BE2C (cell line): ENCODE results near the gene IFI27.
"Not testable (repeated sequence)": the region's sequence is repeated elsewhere in the genome, so short reads cannot be mapped to it uniquely, and the experiment has no call there.

Experiments
- DNase-seq: peaks from one replicate; pipeline ENCODE4 v3.0.0-alpha.2; 2020
- H3K27me3 ChIP-seq: fragments of 250-450 bp; sonication (Bioruptor Pico); 2 replicates; pipeline ENCODE4 v1.5.1; 2020; ENCODE audit warnings: mild to moderate bottlenecking
- H3K36me3 ChIP-seq: fragments of 250-450 bp; sonication (Bioruptor Pico); 2 replicates; pipeline ENCODE4 v1.5.1; 2020; ENCODE audit warnings: mild to moderate bottlenecking
- H3K4me1 ChIP-seq: fragments of 250-450 bp; sonication (Bioruptor Pico); 2 replicates; pipeline ENCODE4 v1.5.1; 2020
- H3K4me3 ChIP-seq: 2 replicates; pipeline ENCODE4 v1.5.1; 2011; ENCODE audit warnings: low read depth, low read length
- H3K9me3 ChIP-seq: fragments of 250-450 bp; sonication (Bioruptor Pico); 2 replicates; pipeline ENCODE4 v1.5.1; 2020
- CTCF ChIP-seq: IDR thresholded peaks from 2 replicates; pipeline ENCODE4 v1.5.1; 2012; ENCODE audit warnings: mild to moderate bottlenecking, low read depth, low read length

The IFI27 gene

GRCh38 chr14:94143711-94144110, 33.2 kb downstream of the IFI27 start:
- DNase-seq, result no peak
- H3K4me1 ChIP-seq, result no peaks in the 10 kb centered on the region
- no peak overlapping the region for H3K4me3 ChIP-seq
- no peaks in the 10 kb centered on the region for H3K36me3 ChIP-seq
- H3K9me3 ChIP-seq, result no peaks in the 10 kb centered on the region
- no peaks in the 10 kb centered on the region for H3K27me3 ChIP-seq
- TF ChIP-seq CTCF, result no peak

GRCh38 chr14:94144765-94145164, 34.2 kb downstream of the IFI27 start:
- H3K27me3 ChIP-seq, result no peaks in the 10 kb centered on the region
- H3K9me3 ChIP-seq, result no peaks in the 10 kb centered on the region
- no peak for TF ChIP-seq CTCF
- H3K36me3 ChIP-seq, result no peaks in the 10 kb centered on the region
- no peak for DNase-seq
- no peak overlapping the region for H3K4me3 ChIP-seq
- no peaks in the 10 kb centered on the region for H3K4me1 ChIP-seq

- Histone ChIP-seq H3K9me3 (no peaks in the 10 kb centered on the region), H3K4me3 (no peak overlapping the region), H3K4me1 (no peaks in the 10 kb centered on the region), H3K27me3 (no peaks in the 10 kb centered on the region), H3K36me3 (no peaks in the 10 kb centered on the region)
- no peak for DNase-seq
- TF ChIP-seq CTCF, result no peak
Observed at GRCh38 chr14:94145902-94146527, 35.5 kb downstream of the IFI27 start.

- Histone ChIP-seq H3K36me3 (no peaks in the 10 kb centered on the region), H3K4me3 (no peak overlapping the region), H3K27me3 (no peaks in the 10 kb centered on the region), H3K9me3 (no peaks in the 10 kb centered on the region; the same call in 1 of the 2 replicates), H3K4me1 (no peaks in the 10 kb centered on the region)
- TF ChIP-seq CTCF, result no peak
- DNase-seq, result no peak
Observed at GRCh38 chr14:94152676-94153075, 42.1 kb downstream of the IFI27 start.

- no peaks in the 10 kb centered on the region for H3K36me3 ChIP-seq
- no peak for TF ChIP-seq CTCF
- no peaks in the 10 kb centered on the region; the same call in 1 of the 2 replicates for H3K9me3 ChIP-seq
- DNase-seq, result no peak
- peaks cover 7% of the 10 kb centered on the region for H3K27me3 ChIP-seq
- no peaks in the 10 kb centered on the region for H3K4me1 ChIP-seq
- H3K4me3 ChIP-seq, result no peak overlapping the region
Observed at GRCh38 chr14:94153750-94154342, 43.3 kb downstream of the IFI27 start.

- DNase-seq, H3K4me3 ChIP-seq, H3K27me3 ChIP-seq, H3K36me3 ChIP-seq, H3K9me3 ChIP-seq, H3K4me1 ChIP-seq: not testable (repeated sequence)
Observed at GRCh38 chr14:94156143-94156542, 45.6 kb downstream of the IFI27 start.

- TF ChIP-seq CTCF, result no peak
- no peaks in the 10 kb centered on the region for H3K36me3 ChIP-seq
- no peak overlapping the region for H3K4me3 ChIP-seq
- no peaks in the 10 kb centered on the region for H3K4me1 ChIP-seq
- peaks cover 7% of the 10 kb centered on the region for H3K27me3 ChIP-seq
- DNase-seq, result no peak
- no peaks in the 10 kb centered on the region; the same call in 1 of the 2 replicates for H3K9me3 ChIP-seq
Observed at GRCh38 chr14:94157197-94157596, 46.7 kb downstream of the IFI27 start.
